Uterus (tissue), 2 donors: Measurements from ENCODE around the gene MMP3.

Experiments used
- CTCF ChIP-seq, 4 experiments: fragments of 200-600 bp in 2 of 4; fragments of 450-650 bp in 2 of 4; sonication (generic) in 2 of 4; IDR thresholded peaks; one replicate each; pipeline ENCODE4 v1.5.1; 2016 to 2019; ENCODE audit warnings: antibody characterized with exemption in 4 of 4, mild to moderate bottlenecking in 2 of 4, moderate library complexity in 1 of 4
- POLR2A ChIP-seq, 2 donors: fragments of 450-650 bp; IDR thresholded peaks; one replicate each; pipeline ENCODE4 v1.6.1; 2016; ENCODE audit warnings: antibody characterized with exemption in 2 of 2, mild to moderate bottlenecking in 1 of 2, moderate library complexity in 1 of 2

GRCh38 chr11:102853055-102853454 lies 9.6 kb upstream of the MMP3 start:
- TF ChIP-seq CTCF (IDR thresholded peaks at IDR 0.05) (no peak), POLR2A (IDR thresholded peaks at IDR 0.05) (no peak)
